Activated CD4-positive, alpha-beta T cell treated with anti-CD3 and anti-CD28 coated beads for 36 hours (primary cell): ENCODE measurements around the gene HEYL. TPM values are rescaled to one million over a fixed set of nuclear protein-coding genes. Genes with fewer than 3 reads are reported as not detected.

Experiments used
- ATAC-seq: fragments of 200-7000 bp; cut with Tn5 transposase; one replicate; pipeline ENCODE4 v1.10.0; 2021; ENCODE audit warnings: mild to moderate bottlenecking, moderate library complexity
- CTCF ChIA-PET: fragments of 350-600 bp; sonication (Branson Sonifier 250); formaldehyde crosslinking; loops from one replicate; lab custom pipeline; 2021; ENCODE audit warnings: antibody characterized with exemption; lab: Charles Lee
- POLR2A ChIA-PET: fragments of 350-600 bp; sonication (Branson Sonifier 250); formaldehyde crosslinking; loops from one replicate; lab custom pipeline; 2021; ENCODE audit warnings: antibody characterized with exemption, inconsistent platforms; lab: Charles Lee
- DNase-seq: peaks from one replicate; pipeline ENCODE4 v3.0.0-alpha.2; 2020
- H3K27ac Mint-ChIP-seq: one replicate; pipeline ENCODE4 v1.8.0; 2021; ENCODE audit warnings: mixed read lengths
- H3K27me3 Mint-ChIP-seq: one replicate; pipeline ENCODE4 v1.8.0; 2021; ENCODE audit warnings: mixed read lengths
- H3K36me3 Mint-ChIP-seq: one replicate; pipeline ENCODE4 v1.8.0; 2021; ENCODE audit warnings: low read depth, mixed read lengths
- H3K4me1 Mint-ChIP-seq: one replicate; pipeline ENCODE4 v1.8.0; 2021; ENCODE audit warnings: mixed read lengths
- H3K4me3 Mint-ChIP-seq: one replicate; pipeline ENCODE4 v1.8.0; 2021; ENCODE audit warnings: mild to moderate bottlenecking, moderate library complexity, mixed read lengths
- H3K9me3 Mint-ChIP-seq: one replicate; pipeline ENCODE4 v1.8.0; 2021; ENCODE audit warnings: low read depth, mixed read lengths
- intact Hi-C, 2 experiments: fragments of 100-400 bp; cut with DNase I in 1 of 2; cut with micrococcal nuclease in 1 of 2; formaldehyde crosslinking; loops; one replicate each; pipeline versions ENCODE4 v1.14.2 to v1.15.1; 2022 to 2024; cut with DNase I, micrococcal nuclease
- total RNA-seq, 2 experiments: library from RNA; stranded (reverse); gene quantifications; one replicate each; pipeline ENCODE4 v1.2.3, GENCODE V29; 2021

The HEYL gene
- total RNA-seq, 2 experiments from 2014 or later, result 0.19 to 0.23 TPM

GRCh38 chr1:39678889-39679288, 39.4 kb upstream of the HEYL start:
- peaks cover 16% of the 10 kb centered on the region for H3K4me1 Mint-ChIP-seq
- H3K9me3 Mint-ChIP-seq, result no peaks in the 10 kb centered on the region
- intact Hi-C loops, result no loop called here
- ATAC-seq (no peak), DNase-seq (no peak)
- ChIA-PET CTCF (interaction anchor here (1.1 to 3.1 kb wide), 2 partner anchors 8 to 21 kb away, joined by 3 to 17 read pairs; no protein-coding TSS in a partner anchor), POLR2A (no interaction called here)
- H3K36me3 Mint-ChIP-seq, result peaks cover 1% of the 10 kb centered on the region
- no peak overlapping the region for H3K4me3 Mint-ChIP-seq
- H3K27ac Mint-ChIP-seq, result no peak overlapping the region
- H3K27me3 Mint-ChIP-seq, result peaks cover 10% of the 10 kb centered on the region

GRCh38 chr1:39677645-39678044, 38.2 kb upstream of the HEYL start:
- ATAC-seq, result no peak
- peaks cover 7% of the 10 kb centered on the region for H3K27me3 Mint-ChIP-seq
- no peaks in the 10 kb centered on the region for H3K9me3 Mint-ChIP-seq
- intact Hi-C loops, result no loop called here
- CTCF ChIA-PET, result interaction anchor here (1.0 to 1.6 kb wide), 4 partner anchors 9 to 71 kb away, joined by 3 to 7 read pairs (median 4); no protein-coding TSS in a partner anchor
- POLR2A ChIA-PET, result no interaction called here
- no peak overlapping the region for H3K27ac Mint-ChIP-seq
- H3K4me3 Mint-ChIP-seq, result no peak overlapping the region
- H3K36me3 Mint-ChIP-seq, result peaks cover 1% of the 10 kb centered on the region
- peaks cover 13% of the 10 kb centered on the region for H3K4me1 Mint-ChIP-seq
- no peak for DNase-seq

GRCh38 chr1:39676948-39677548, 37.6 kb upstream of the HEYL start:
- ATAC-seq, result no peak
- ChIA-PET POLR2A (no interaction called here), CTCF (interaction anchor here (0.6 to 1.6 kb wide), 5 partner anchors 8 to 225 kb away, joined by 3 to 7 read pairs (median 4); no protein-coding TSS in a partner anchor)
- intact Hi-C loops, result no loop called here
- Mint-ChIP-seq H3K27me3 (peaks cover 7% of the 10 kb centered on the region), H3K4me3 (no peak overlapping the region), H3K9me3 (no peaks in the 10 kb centered on the region), H3K36me3 (no peaks in the 10 kb centered on the region), H3K27ac (no peak overlapping the region), H3K4me1 (peaks cover 14% of the 10 kb centered on the region)
- DNase-seq, result no peak

GRCh38 chr1:39675220-39675619, 35.8 kb upstream of the HEYL start:
- Mint-ChIP-seq H3K27me3 (peaks cover 16% of the 10 kb centered on the region), H3K36me3 (no peaks in the 10 kb centered on the region), H3K9me3 (no peaks in the 10 kb centered on the region), H3K27ac (no peak overlapping the region), H3K4me1 (peaks cover 4% of the 10 kb centered on the region), H3K4me3 (no peak overlapping the region)
- ChIA-PET POLR2A (no interaction called here), CTCF (interaction anchor here (0.5 to 10.9 kb wide), 6 partner anchors 19 to 829 kb away, joined by 3 to 177 read pairs (median 3); no protein-coding TSS in a partner anchor)
- ATAC-seq (no peak), DNase-seq (no peak)
- intact Hi-C loops, result no loop called here

GRCh38 chr1:39673215-39673614, 33.8 kb upstream of the HEYL start:
- peaks cover 25% of the 10 kb centered on the region for H3K27me3 Mint-ChIP-seq
- no peak overlapping the region for H3K27ac Mint-ChIP-seq
- ChIA-PET CTCF (interaction anchor here (0.8 to 10.9 kb wide), 13 partner anchors 8 to 481 kb away, joined by 3 to 177 read pairs (median 4); no protein-coding TSS in a partner anchor), POLR2A (no interaction called here)
- no peaks in the 10 kb centered on the region for H3K36me3 Mint-ChIP-seq
- peaks cover 4% of the 10 kb centered on the region for H3K4me1 Mint-ChIP-seq
- DNase-seq (no peak), ATAC-seq (no peak)
- no peak overlapping the region for H3K4me3 Mint-ChIP-seq
- intact Hi-C loops, result no loop called here
- no peaks in the 10 kb centered on the region for H3K9me3 Mint-ChIP-seq

GRCh38 chr1:39672551-39672947, 33.1 kb upstream of the HEYL start:
- no peaks in the 10 kb centered on the region for H3K9me3 Mint-ChIP-seq
- CTCF ChIA-PET, result interaction anchor here (0.5 to 10.9 kb wide), 15 partner anchors 9 to 1383 kb away, joined by 3 to 177 read pairs (median 4); partner anchors contain the start of gene HPCAL4
- DNase-seq (peak; percentile 59), ATAC-seq (peak; percentile 39)
- intact Hi-C loops, result loop anchor here in 1 of 2 experiments (1.0 kb wide), 1 partner anchor 48 kb away; no protein-coding TSS in a partner anchor
- POLR2A ChIA-PET, result no interaction called here
- no peak overlapping the region for H3K27ac Mint-ChIP-seq
- H3K4me1 Mint-ChIP-seq, result peaks cover 7% of the 10 kb centered on the region
- peaks cover 27% of the 10 kb centered on the region for H3K27me3 Mint-ChIP-seq
- H3K36me3 Mint-ChIP-seq, result no peaks in the 10 kb centered on the region
- peak overlapping the region; percentile 31 for H3K4me3 Mint-ChIP-seq

GRCh38 chr1:39671793-39672550, 32.5 kb upstream of the HEYL start, which contains the start of gene NT5C1A:
Gene NT5C1A, minus strand, starts transcription at chr1:39672107. Its CDS starts 69 bp downstream, at chr1:39672038.
- intact Hi-C loops, result loop anchor here in 1 of 2 experiments (1.0 kb wide), 1 partner anchor 48 kb away; no protein-coding TSS in a partner anchor
- peak; percentile 58 for DNase-seq
- H3K4me1 Mint-ChIP-seq, result peaks cover 13% of the 10 kb centered on the region

GRCh38 chr1:39671433-39671792, 32.0 kb upstream of the HEYL start:
- no peak for DNase-seq
- POLR2A ChIA-PET, result interaction anchor here (1.0 to 1.3 kb wide), 2 partner anchors 18 to 20 kb away, joined by 3 to 4 read pairs; partner anchors contain the start of gene HPCAL4
- no peak overlapping the region for H3K4me3 Mint-ChIP-seq

More at GRCh38 chr1:39671793-39672550, 32.5 kb upstream of the HEYL start, which contains the start of gene NT5C1A:
- no peak within 1 kb of the TSS for H3K27ac Mint-ChIP-seq
- no peaks in the 10 kb centered on the region for H3K9me3 Mint-ChIP-seq
- H3K27me3 Mint-ChIP-seq, result peaks cover 28% of the 10 kb centered on the region
- ChIA-PET CTCF (interaction anchor here (0.5 to 10.9 kb wide), 16 partner anchors 8 to 1383 kb away, joined by 3 to 177 read pairs (median 4); partner anchors contain the start of gene HPCAL4), POLR2A (interaction anchor here (1.3 kb wide), 1 partner anchor 20 kb away, joined by 3 read pairs; the partner anchor contains the start of gene HPCAL4)
- no peaks in the 10 kb centered on the region for H3K36me3 Mint-ChIP-seq
- ATAC-seq, result peak; percentile 48
- H3K4me3 Mint-ChIP-seq, result peak within 1 kb of the TSS; percentile 31

GRCh38 chr1:39670689-39671088, 31.2 kb upstream of the HEYL start:
- no peak for ATAC-seq
- DNase-seq, result no peak
- intact Hi-C loops, result no loop called here
- Mint-ChIP-seq H3K36me3 (no peaks in the 10 kb centered on the region), H3K4me1 (peaks cover 24% of the 10 kb centered on the region), H3K27ac (no peak overlapping the region), H3K4me3 (no peak overlapping the region), H3K9me3 (no peaks in the 10 kb centered on the region), H3K27me3 (peaks cover 31% of the 10 kb centered on the region)
- ChIA-PET POLR2A (interaction anchor here (1.0 to 1.3 kb wide), 2 partner anchors 19 to 21 kb away, joined by 3 to 4 read pairs; partner anchors contain the start of gene HPCAL4), CTCF (interaction anchor here (1.0 to 10.9 kb wide), 10 partner anchors 9 to 124 kb away, joined by 3 to 177 read pairs (median 5); no protein-coding TSS in a partner anchor)

More at GRCh38 chr1:39671433-39671792, 32.0 kb upstream of the HEYL start:
- H3K27me3 Mint-ChIP-seq, result peaks cover 28% of the 10 kb centered on the region
- peaks cover 18% of the 10 kb centered on the region for H3K4me1 Mint-ChIP-seq
- no peaks in the 10 kb centered on the region for H3K36me3 Mint-ChIP-seq
- CTCF ChIA-PET, result interaction anchor here (1.0 to 10.9 kb wide), 7 partner anchors 9 to 124 kb away, joined by 3 to 177 read pairs (median 5); no protein-coding TSS in a partner anchor
- no peak overlapping the region for H3K27ac Mint-ChIP-seq
- no peak for ATAC-seq
- no peaks in the 10 kb centered on the region for H3K9me3 Mint-ChIP-seq
- intact Hi-C loops, result no loop called here

- H3K27ac Mint-ChIP-seq, result no peak overlapping the region
- H3K36me3 Mint-ChIP-seq, result no peaks in the 10 kb centered on the region
- no peak for DNase-seq
- intact Hi-C loops, result loop anchor here in 1 of 2 experiments (5.0 kb wide), 2 partner anchors 53 to 68 kb away; partner anchors contain the start of gene PPIE
- CTCF ChIA-PET, result interaction anchor here (0.7 to 10.9 kb wide), 7 partner anchors 9 to 62 kb away, joined by 3 to 177 read pairs (median 5); no protein-coding TSS in a partner anchor
- H3K9me3 Mint-ChIP-seq, result no peaks in the 10 kb centered on the region
- no peak overlapping the region for H3K4me3 Mint-ChIP-seq
- ATAC-seq, result no peak
- H3K27me3 Mint-ChIP-seq, result peaks cover 31% of the 10 kb centered on the region
- peaks cover 24% of the 10 kb centered on the region for H3K4me1 Mint-ChIP-seq
- POLR2A ChIA-PET, result no interaction called here
Measured at GRCh38 chr1:39668894-39669293, 29.5 kb upstream of the HEYL start.
